PC-3 (cell line): ENCODE measurements around the gene KMT2A.

Source experiments
- EZH2 ChIP-seq: fragments of 300-600 bp; sonication (generic); IDR thresholded peaks from one replicate; pipeline ENCODE4 v1.6.1; 2017; ENCODE audit warnings: antibody characterized with exemption, mild to moderate bottlenecking, low read length; ENCODE audit not compliant: unreplicated experiment
- EZH2phosphoT487 ChIP-seq: fragments of 300-600 bp; sonication (generic); IDR thresholded peaks from 2 replicates; pipeline ENCODE4 v1.6.1; 2018; ENCODE audit warnings: mild to moderate bottlenecking, antibody characterized with exemption, low read length, borderline replicate concordance
- TF ChIP-seq, protein P1 (sequence below): fragments of 300-600 bp; sonication (generic); conservative IDR thresholded peaks from 2 replicates; pipeline ENCODE4 v1.5.1; 2017; ENCODE audit warnings: antibody characterized with exemption, low read depth, mild to moderate bottlenecking, low read length

DNA sequence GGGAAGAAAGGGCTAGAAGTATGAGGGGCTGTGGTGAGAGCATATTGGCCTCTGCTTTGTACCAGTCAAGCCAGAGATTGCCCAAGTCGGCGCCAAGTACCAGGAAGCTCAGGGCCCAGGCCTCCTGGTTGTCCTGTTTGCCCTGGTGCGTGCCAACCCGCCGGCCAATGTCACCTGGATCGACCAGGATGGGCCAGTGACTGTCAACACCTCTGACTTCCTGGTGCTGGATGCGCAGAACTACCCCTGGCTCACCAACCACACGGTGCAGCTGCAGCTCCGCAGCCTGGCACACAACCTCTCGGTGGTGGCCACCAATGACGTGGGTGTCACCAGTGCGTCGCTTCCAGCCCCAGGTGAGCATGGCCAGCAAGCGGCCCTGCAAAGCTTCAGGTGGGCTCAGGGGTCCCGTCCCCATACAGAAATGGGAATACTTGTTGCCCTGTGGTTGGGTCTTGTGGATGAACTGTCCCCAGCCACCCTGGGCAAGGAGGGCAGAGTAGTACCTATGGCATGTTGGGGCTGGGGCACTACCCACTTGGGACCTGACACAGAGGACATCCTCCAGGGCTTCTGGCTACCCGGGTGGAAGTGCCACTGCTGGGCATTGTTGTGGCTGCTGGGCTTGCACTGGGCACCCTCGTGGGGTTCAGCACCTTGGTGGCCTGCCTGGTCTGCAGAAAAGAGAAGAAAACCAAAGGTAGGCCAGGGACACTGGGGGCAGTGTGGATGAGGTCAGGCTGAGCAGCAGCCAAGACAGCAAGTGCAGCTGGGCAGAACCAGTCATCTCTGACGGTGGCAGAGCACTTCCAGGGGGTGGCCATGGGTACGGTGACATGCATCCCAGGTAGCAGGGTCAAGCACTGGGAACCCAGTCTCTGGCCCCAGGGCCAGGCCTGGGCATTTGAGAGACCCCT lies 96.8 kb downstream of the KMT2A start:
- TF ChIP-seq, protein P1, sequence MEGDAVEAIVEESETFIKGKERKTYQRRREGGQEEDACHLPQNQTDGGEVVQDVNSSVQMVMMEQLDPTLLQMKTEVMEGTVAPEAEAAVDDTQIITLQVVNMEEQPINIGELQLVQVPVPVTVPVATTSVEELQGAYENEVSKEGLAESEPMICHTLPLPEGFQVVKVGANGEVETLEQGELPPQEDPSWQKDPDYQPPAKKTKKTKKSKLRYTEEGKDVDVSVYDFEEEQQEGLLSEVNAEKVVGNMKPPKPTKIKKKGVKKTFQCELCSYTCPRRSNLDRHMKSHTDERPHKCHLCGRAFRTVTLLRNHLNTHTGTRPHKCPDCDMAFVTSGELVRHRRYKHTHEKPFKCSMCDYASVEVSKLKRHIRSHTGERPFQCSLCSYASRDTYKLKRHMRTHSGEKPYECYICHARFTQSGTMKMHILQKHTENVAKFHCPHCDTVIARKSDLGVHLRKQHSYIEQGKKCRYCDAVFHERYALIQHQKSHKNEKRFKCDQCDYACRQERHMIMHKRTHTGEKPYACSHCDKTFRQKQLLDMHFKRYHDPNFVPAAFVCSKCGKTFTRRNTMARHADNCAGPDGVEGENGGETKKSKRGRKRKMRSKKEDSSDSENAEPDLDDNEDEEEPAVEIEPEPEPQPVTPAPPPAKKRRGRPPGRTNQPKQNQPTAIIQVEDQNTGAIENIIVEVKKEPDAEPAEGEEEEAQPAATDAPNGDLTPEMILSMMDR, result no peak
- TF ChIP-seq EZH2, result no peak
- no peak for TF ChIP-seq EZH2phosphoT487
